ENCODE results near the gene COG1.
"Not testable (repeated sequence)": the region's sequence is repeated elsewhere in the genome, so short reads cannot be mapped to it uniquely, and the experiment has no call there.

The COG1 gene, protein sequence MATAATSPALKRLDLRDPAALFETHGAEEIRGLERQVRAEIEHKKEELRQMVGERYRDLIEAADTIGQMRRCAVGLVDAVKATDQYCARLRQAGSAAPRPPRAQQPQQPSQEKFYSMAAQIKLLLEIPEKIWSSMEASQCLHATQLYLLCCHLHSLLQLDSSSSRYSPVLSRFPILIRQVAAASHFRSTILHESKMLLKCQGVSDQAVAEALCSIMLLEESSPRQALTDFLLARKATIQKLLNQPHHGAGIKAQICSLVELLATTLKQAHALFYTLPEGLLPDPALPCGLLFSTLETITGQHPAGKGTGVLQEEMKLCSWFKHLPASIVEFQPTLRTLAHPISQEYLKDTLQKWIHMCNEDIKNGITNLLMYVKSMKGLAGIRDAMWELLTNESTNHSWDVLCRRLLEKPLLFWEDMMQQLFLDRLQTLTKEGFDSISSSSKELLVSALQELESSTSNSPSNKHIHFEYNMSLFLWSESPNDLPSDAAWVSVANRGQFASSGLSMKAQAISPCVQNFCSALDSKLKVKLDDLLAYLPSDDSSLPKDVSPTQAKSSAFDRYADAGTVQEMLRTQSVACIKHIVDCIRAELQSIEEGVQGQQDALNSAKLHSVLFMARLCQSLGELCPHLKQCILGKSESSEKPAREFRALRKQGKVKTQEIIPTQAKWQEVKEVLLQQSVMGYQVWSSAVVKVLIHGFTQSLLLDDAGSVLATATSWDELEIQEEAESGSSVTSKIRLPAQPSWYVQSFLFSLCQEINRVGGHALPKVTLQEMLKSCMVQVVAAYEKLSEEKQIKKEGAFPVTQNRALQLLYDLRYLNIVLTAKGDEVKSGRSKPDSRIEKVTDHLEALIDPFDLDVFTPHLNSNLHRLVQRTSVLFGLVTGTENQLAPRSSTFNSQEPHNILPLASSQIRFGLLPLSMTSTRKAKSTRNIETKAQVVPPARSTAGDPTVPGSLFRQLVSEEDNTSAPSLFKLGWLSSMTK

DNA sequence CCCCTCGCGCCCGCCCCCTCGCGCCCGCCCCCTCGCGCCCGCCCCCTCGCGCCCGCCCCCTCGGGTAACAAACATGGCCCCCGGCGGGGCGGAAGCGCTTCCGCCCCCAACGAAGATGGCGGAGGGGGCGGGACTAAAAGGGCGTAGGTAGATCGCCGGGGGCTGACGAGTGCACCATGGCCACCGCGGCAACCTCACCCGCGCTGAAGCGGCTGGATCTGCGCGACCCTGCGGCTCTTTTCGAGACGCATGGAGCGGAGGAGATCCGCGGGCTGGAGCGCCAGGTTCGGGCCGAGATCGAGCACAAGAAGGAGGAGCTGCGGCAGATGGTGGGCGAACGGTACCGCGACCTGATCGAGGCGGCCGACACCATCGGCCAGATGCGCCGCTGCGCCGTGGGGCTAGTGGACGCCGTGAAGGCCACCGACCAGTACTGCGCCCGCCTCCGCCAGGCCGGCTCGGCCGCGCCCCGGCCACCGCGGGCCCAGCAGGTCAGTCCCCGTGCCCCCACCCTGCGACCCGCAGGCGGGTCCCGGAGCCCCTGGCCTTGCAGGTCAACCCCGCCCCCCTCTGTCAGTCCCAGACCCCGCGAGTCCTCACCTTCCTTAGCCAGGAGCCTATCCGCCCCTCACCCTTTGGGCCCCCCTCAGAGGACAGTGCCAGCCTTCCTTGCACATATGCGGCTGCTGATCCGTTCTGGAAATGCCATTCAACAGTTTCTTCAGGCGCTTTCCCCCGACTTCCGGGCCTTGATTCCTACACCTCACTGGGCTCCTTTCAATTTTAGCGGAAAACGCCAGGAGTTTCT lies at the start of gene COG1:
COG1 (plus strand) TSS at position 162 of the 808 bp plus-strand sequence; CDS start at position 177, 15 bp downstream.
- FAIRE-seq (no peak), DNase-seq (ENCODE audit: insufficient read length, low spot score) (peak; percentile 94)

DNA sequence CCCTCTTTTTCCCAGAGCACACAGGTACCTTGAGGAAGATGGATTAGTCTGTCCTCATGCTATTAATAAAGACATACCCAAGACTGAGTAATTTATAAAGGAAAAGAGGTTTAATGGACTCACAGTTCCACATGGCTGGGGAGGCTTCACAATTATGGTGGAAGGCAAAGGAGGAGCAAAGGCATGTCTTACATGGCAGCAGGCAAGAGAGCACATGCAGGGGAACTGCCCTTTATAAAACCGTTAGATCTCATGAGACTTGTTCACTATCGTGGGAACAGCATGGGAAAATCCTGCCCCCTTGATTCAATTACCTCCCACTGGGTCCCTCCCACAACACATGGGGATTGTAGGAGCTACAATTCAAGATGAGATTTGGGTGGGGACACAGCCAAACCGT lies 48.6 kb upstream of the COG1 start:
- not testable (repeated sequence) for FAIRE-seq; DNase-seq (ENCODE audit: insufficient read length, low spot score)

DNA sequence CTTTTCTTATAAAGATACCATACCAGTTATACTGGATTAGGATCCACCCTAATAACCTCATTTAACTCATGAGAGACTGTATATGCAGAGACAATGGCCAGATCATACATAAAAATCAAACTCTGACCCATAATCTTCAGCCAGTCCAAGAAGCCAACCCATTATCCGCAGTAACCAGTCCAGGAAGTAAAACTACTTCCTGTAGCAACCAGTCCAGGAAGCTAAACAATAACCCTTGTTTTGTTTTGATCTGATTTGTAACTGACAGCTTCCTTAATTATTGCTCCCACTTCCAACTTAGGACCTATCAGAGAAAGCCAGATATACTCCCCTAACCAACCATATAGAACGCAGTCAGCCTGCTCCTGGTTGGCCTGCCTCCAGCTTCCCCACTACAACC lies 47.2 kb upstream of the COG1 start:
- DNase-seq (ENCODE audit: insufficient read length, low spot score), result no peak
- no peak for FAIRE-seq

DNA sequence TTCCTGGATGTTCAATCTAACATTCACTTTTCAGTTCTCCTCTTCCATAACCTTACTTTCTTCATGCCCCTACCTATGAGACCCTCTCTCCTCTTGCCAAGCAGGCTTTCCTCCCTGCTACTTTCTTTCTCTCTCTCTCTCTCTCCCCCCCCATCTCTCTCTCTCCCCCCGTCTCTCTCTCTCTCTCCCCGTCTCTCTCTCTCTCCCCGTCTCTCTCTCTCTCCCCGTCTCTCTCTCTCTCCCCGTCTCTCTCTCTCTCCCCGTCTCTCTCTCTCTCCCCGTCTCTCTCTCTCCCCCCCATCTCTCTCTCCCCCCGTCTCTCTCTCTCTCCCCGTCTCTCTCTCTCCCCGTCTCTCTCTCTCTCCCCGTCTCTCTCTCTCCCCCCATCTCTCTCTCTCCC lies 45.1 kb upstream of the COG1 start:
- FAIRE-seq; DNase-seq (ENCODE audit: insufficient read length, low spot score): not testable (repeated sequence)

DNA sequence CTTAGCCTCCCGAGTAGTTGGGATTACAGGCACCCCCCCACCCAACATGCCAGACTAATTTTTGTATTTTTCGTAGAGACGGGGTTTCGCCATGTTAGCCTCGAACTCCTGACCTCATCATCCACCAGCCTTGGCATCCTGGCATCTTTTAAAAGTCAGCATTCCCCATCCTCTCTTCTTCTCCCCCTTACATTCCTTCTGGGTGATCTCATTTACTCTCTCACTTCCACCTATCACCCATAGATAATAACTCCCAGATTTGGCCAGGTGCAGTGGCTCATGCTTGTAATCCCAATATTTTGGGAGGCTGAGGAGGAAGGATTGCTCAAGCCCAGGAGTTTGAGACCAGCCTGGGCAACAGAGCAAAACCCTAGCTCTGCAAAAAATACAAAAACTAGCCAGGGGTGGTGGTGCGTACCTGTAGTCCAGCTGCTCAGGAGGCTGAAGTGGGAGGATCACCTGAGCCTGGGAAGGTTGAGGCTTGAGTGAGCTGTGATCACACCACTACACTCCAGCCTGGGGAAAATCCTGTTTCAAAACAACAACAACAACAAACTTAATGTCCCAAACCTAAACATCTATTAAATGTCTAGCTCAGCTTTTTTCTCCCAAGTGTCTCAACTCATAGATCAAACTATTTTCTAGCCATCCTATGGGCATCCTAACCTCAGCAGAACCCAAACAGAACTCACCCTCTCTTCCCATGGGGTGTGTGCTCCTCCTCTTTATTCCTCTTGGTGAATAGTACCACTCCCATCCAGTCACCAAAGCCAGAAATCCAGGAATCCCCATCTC lies 44.1 kb upstream of the COG1 start:
- no peak for FAIRE-seq
- no peak for DNase-seq (ENCODE audit: insufficient read length, low spot score)

DNA sequence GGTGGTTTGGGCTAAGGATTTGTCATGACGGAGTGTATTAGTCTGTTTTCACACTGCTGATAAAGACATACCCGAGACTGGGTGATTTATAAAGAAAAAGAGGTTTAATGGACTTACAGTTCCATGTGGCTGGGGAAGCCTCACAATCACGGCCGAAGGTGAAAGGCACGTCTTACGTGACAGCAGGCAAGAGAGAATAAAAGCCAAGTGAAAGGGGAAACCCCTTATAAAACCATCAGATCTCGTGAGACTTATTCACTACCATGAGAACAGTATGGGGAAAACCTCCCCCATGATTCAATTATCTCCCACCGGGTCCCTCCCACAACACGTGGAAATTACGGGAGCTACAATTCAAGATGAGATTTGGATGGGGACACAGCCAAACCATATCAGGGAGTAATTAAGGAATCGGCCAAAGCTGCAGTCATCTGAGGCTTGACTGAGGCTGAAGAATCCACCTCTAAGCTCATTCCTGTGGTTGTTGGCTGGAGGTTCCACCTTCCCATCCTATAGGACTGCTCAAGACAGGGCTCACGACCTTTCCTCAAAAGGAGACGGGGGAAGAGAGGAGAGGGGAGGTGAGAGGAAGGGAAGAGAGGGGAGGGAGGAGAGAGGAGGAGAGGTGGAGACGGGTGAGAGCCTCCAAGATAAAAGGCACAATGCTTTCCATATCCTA lies 42.1 kb upstream of the COG1 start:
- not testable (repeated sequence) for FAIRE-seq; DNase-seq (ENCODE audit: insufficient read length, low spot score)

DNA sequence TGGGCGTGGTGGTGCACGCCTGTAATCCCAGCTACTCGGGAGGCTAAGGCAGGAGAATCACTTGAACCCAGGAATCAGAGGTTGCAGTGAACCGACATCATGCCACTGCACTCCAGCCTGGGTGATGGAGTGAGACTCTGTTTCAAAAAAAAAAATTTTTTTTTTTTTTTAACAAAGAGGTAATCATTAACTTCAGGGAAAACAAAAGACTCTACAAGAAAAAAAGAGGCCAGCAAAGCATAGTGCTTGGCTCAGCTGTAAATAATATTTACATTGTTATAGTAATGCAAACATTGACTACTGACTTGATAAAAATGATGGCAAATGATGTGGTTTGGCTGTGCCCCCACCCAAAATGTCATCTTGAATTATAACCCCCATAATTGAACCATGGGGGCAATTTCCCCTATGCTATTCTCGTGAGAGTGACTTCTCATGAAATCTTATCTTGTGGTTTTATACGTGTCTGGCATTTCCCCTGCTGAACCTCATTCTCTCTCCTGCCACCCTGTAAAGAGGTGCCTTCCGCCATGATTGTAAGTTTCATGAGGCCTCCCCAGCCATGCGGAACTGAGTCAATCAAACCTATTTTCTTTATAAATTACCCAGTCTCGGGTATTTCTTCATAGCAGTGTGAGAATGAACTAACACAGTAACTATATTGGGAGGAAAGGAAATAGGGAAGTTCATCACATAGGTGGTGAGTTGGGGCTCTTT lies 40.8 kb upstream of the COG1 start:
- no peak for DNase-seq (ENCODE audit: insufficient read length, low spot score)
- FAIRE-seq, result no peak

DNA sequence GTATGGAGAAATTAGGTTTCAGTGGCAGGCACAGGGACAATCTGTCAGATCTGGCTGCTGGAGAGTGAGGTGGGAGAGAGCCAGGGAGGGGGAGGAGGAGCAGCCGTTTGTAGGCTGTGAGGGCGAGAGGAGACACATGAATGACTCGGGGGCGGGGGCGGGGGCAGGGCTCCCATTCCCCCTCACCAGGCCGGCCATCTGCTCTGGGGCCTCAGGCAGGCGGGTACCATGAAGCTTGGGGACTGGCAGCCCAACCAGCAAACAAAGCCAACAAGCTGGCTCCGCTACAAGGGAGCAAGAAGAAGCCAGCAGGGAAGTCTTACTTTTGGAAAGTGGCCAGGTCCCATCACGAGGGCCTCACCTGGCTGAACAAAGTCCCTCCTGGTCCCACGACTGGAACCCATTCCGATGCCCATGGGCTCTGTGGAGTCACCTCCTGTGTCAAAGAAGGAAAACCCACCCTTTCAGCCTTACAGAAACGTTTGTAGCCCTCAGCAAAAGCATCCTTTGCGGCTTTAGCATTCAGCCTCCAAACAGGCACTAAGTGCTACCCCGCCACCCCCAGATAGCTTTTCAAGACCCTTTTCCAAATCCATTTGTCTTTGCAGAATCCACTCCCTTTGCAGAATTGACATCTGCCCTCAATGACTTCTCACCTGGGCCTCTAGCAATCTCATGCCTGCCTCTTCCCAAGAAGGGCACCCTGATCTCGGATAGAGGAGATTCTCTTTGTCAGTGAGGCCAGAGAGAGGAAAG lies 37.3 kb upstream of the COG1 start:
- DNase-seq (ENCODE audit: insufficient read length, low spot score) (no peak), FAIRE-seq (peak; percentile 18)

DNA sequence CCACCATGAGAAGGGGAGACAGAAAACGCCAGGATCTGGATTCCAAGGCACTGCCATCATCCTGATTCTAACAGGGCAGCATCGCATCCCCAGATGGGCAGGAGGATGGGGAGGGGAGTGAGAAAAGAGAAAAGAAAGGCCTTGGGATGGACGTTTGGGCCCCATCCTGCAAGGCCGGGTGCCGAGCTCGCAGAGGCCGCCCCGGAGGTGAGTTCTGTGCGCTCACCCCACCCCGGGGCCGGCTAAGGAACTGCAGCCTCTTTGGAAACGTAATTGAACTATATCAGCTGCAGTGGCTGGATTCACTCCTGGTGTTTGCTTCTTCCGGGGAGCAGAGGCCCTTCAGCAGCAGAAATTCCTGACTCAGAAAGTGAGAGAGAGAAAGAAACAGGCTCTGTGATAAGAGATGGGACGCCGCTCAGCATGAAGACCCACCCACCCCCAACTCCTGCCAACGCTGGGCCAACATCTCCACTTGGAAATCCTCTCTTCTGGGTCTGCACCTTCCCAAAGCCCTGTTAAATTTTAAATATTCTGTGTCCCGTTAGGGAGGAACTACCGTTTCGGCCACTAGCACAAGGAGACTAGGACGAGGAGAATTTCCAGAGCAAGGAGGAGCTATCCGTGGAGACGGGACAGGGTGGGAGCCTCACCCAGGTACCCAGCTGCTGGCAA lies 36.6 kb upstream of the COG1 start:
- DNase-seq (ENCODE audit: insufficient read length, low spot score) (peak; percentile 50), FAIRE-seq (peak; percentile 48)

DNA sequence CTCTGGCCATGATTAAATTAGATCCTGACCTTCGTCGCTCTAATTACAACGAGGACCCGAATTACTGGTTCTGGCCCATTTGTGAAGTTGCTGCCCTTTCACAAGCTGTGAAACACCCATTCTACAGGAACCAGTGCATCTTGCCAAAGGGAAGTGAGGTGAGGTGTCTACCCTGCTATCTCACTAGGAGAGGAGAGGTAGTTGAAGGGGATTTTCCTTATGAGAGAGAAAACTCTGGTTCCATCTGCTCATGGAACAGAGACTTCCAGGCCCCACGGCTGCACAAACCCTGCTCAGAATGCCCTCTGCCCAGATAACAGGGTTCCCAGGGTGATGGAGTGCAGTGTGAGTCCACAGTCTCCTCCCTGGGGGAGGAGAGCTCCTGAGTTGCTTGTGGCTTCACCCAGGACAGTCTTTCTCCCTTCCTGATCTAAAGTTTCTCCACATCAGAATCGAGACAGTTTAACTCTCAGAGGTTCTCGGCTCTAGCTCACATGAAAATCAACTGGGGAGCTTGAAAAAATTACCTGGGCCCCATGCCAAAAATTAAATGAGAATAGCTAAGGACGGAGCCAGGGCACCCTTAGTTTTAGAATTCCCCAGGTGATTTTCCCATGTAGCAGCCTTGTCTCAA lies 35.9 kb upstream of the COG1 start:
- no peak for DNase-seq (ENCODE audit: insufficient read length, low spot score)

DNA sequence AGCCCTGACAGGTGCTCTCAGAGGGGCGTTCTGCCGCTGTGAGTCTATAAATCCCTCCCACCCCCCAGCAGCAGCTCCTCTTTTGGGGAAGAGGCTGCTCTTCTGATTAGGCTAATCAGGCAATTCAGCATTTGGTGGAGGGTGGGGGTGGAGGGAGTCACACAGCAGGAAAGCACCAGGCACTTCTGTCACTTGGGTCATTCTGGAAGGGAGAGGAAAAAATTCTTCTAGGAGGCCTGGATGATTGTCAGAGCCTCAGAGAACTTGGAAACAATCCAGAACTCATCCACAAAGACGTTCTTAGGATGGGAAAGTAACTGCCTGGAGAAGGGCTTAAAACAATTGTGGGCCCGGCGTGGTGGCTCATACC lies 35.3 kb upstream of the COG1 start:
- no peak for FAIRE-seq
- DNase-seq (ENCODE audit: insufficient read length, low spot score), result no peak

More for the DNA sequence above, 35.9 kb upstream of the COG1 start:
- no peak for FAIRE-seq

DNA sequence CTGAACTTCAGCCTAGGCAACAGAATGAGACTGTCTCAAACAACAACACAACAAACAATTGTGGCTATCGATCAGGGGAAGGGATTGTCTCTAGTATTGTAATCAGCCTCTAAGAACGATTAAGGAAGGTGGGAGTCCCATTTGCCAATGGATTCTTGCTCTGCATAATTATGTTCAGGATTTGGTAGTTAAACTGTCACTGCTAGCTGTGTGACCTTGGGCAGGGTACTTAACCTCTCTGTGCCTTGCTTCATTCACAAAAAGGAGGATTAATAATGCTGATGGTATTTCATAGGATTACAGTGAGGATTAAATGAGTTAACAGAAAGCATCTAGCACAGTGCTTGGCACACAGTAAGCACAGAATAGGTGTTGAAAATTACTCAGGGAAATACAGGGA lies 34.7 kb upstream of the COG1 start:
- no peak for DNase-seq (ENCODE audit: insufficient read length, low spot score)
- FAIRE-seq, result no peak

DNA sequence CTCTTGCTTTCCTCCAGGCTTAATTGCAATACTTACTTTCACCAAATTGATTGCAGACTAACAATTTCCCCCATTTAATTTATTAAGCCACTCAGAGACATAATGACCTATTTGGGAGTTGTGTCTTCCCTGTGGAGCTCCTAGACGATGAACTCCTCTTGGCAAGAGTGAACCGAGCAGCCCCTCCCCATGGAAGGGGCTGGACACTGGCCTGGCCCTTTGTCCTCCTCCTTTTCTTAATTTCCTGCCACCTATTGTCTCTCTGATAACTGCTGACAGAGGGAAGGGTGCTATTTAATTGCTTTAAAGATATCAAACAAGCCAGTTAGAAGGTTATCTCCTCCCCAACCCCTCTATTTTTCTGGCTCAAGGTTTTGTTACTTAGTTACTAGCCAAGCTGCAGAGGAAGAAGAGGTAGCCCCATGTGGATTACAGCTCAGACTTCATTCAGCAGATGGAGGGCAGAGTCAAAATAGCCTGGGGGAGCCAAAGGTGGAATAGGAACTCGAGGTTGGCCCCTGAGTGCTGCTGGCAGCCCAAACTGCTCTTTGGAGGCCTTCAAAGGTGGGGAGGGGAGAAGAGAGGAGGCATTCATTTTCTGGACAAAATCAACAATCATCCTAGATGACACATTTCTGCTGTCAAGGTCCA lies 31.8 kb upstream of the COG1 start:
- DNase-seq (ENCODE audit: insufficient read length, low spot score) (no peak), FAIRE-seq (no peak)

DNA sequence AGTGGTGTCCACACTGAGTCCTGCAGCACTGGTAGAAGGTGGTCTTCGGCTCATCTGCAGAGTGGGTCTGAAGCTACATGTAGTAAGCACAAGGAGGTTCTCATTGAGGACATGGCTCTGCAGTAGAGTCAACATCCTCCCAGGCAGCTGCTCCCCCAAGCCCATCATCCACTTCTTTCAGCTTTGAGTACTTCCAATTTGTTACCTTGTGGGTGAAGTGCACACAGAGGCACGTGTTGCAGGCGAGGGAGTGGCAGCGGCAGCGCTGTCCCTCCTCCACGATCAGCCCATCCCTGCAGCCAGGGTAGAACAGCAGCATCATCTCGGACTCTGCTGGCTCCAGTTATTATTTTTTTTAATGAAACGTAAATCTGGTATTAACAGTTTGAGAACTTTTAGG lies 29.8 kb upstream of the COG1 start:
- FAIRE-seq (no peak), DNase-seq (ENCODE audit: insufficient read length, low spot score) (no peak)

DNA sequence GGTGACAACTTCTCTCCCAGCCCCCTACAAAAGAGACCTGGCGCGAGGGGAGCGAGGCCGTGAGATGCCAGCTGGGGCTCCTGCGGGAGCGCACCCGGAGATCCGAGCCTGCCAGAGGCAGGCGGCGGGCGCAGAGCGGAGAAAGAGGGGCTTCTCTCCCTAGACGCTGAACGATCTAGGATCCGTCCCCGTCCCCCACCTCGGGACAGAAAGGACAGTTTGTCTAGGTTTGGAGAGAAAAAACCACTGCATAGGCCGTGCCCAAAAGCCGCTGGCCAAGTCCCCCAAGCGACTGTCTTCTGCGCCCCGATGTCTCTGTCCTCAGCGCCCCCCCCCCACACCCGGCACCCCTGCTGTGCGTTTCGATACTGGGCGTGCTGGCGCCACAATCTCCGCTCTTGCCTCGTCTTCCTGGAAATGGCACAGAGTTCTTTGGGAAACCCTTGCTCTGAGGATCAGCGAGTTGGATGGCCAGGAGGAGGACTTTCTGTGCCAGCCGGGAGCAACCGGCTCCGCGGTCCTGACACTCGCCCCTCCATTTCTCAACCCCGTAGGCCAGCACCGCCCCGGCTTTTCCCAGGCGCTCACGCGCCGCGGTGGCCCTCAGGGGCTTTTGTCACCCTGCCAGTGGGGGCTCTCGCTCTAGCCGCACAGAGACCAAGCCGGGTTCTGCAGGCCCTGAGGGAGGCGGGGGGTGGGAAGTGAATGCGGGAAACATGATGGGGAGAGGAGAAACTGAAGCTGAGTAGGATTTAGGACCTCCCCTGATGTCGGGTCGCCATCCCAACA lies 27.0 kb upstream of the COG1 start:
- DNase-seq (ENCODE audit: insufficient read length, low spot score) (no peak), FAIRE-seq (no peak)

All from GM19239 (cell line).